HG02763 (cell line): ENCODE measurements around the gene TMPRSS2.

Experiments used
- ATAC-seq: cut with Tn5 transposase; IDR thresholded peaks from one replicate; pipeline ENCODE4 v1.9.1; 2021; ENCODE audit warnings: mild to moderate bottlenecking, moderate library complexity; ENCODE audit not compliant: unreplicated experiment

TMPRSS2 gene

DNA sequence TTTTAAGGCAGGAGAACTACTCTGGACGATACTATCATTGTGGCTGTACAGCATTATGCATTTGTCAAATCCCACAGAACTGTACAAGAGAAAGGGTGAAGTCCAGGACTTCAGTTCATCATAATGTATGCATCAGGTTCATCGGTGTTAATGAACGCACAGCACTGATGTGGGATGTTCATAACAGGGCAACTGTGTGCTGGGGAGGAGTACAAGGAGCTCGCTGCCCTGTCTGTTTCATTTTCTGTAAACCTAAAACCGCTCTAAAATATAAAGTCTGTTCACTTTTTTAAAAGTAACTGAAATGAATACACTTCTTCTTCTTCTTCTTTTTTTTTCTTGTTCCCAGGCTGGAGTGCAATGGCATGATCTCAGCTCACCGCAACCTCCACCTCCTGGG is 25.0 kb downstream of the TMPRSS2 start:
- ATAC-seq = no peak

DNA sequence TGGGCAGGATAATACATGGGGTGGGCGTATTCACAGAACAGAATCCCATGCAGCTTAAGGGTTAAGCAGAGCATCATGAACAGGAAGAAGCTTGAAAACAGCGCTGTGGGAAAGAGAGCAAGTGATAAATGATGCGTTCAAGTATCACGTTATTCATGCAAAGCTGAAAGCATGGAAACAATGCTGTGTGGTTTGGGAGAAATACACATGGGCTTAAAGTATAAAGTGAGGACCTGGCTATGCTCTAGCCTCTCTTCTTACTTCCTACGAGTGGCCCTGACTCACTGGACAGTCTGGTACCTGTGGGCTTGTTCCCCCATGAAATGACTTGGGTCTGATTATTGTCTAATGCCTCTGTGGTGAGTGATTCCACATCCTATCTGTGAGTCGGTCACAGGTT is 25.7 kb downstream of the TMPRSS2 start:
- no peak for ATAC-seq

DNA sequence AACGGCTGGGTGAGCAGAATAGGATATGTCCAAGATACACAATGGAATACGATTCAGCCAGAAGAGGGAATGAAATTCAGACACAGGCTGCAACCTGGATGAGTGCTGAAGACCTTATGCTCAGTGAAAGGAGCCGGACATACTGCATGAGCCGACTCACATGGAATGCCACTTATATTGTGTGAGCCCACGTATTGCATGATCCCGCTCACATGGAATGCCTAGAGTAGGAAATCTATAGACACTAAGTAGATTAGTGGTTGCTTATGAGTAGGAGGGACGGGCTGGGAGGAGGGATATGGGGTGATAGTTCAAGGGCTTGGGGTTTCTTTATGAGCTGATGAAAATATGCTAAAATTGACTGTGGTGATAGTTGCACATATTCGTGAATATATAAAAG is 26.8 kb downstream of the TMPRSS2 start:
- no peak for ATAC-seq

GRCh38 chr21:41480086-41480690 is 27.8 kb downstream of the TMPRSS2 start:
- no peak for ATAC-seq

DNA sequence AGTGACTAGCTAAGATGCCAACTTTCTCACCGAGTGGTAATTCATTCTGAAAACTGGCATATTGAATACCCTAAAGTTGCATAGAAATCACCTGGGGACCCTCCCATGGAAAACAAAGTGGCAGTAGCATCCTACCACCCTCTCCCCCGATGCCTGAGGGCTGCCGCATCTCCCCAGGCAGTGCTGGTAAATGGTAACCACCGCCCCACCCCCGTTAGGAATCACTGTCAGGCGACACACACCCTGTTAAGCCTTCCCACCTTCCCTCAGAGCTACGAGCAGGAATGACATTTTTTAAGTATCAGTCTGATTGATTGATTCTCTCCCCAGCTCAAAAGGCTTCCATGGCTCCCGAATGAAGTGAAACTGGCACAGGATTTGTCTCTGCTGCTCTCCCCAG is 28.3 kb downstream of the TMPRSS2 start:
- ATAC-seq = no peak

DNA sequence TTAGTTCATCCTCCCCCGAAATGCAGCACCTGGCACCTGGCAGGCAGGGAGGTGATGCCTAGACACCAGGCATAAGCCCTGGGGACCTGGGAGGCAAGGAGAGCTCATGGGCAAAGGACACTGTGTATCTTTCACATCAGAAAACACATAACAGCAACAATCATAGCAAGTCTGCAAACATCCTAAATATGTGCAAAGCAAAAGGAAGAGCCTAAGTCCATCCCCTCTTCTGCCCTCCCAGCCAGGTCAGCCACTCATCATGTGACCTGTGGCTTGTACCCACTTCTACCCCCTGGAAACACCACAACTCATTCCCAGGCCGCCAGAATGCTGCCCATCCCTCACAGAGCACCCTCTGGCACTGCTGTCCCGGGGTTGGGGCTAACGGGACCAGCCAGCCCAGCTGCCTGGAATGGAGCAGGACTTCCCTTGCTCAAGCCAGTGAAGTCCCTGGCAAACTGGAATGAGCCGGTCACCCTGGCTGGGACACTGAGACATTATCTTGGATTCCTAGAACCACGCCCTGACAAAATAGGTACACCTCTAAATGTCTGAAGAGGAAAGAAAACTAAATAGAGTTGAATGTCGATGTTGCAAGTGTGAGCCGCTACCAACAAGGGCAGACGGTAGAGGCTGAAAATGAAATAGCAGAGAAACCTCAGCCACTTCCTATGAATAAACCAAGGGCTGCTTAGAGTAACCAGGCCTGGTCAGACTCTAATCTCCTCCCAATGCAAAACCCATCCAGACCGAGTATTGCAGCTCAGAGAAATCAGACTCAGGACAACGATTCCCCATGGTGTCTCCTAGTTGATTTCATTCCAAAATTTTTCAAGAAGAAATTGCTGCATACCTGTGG is 29.4 kb downstream of the TMPRSS2 start:
- ATAC-seq = no peak

DNA sequence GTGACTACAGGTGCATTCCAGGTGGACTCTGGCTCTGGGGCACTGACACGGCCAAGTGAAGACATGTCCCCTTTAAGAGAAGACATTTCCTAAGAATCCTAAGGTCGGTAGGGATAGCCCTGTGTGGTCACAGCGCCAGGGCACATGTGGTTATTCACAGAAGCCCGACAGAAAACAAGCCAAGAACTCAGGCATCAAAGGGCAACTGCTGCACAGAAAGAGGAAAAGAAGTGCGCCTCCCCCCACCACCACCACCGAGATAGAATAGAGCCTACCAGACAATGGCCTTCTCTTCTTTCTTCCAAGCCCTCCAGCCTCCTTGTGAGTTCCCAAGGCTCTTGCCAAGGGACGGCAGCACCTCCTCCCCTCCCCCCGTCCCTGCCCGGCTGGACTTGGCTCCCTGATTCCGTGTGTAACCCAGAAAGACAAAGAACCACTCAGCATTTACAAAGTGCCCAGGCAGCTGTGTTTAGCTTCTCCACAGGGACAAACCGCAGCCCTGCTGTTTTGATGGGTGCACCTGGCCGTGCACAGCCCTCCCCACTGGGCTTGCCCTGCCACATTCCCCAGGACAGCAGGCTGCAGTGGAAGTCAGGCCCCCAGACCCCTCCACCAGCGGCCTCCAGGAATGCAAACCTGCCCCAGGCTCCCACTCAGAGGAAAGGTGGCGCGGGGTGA is 30.2 kb downstream of the TMPRSS2 start:
- no peak for ATAC-seq

- ATAC-seq = no peak
Observed at GRCh38 chr21:41475714-41476420, 32.1 kb downstream of the TMPRSS2 start.

- ATAC-seq = no peak
Observed at GRCh38 chr21:41472753-41473548, 35.0 kb downstream of the TMPRSS2 start.

DNA sequence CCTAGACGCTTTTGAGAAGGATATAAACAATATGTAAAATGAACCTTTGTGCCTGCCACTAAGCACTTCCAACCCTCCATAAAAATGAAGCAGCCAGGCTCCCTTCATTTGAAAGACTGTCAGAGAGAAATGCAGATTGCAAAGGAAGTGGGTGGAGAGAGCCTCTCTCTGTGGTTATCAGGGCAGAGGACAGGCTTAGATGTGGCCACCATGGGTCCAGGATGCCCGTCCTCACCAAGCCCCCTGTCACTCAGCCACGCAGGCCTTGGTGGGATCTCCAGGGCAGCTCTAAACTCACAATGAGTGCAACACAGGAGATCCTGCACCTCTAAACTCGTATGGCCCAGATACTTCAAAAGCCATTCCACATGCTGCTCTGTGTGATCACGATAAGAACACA is 37.9 kb downstream of the TMPRSS2 start:
- ATAC-seq = no peak

GRCh38 chr21:41466024-41466820 is 41.7 kb downstream of the TMPRSS2 start:
- no peak for ATAC-seq

DNA sequence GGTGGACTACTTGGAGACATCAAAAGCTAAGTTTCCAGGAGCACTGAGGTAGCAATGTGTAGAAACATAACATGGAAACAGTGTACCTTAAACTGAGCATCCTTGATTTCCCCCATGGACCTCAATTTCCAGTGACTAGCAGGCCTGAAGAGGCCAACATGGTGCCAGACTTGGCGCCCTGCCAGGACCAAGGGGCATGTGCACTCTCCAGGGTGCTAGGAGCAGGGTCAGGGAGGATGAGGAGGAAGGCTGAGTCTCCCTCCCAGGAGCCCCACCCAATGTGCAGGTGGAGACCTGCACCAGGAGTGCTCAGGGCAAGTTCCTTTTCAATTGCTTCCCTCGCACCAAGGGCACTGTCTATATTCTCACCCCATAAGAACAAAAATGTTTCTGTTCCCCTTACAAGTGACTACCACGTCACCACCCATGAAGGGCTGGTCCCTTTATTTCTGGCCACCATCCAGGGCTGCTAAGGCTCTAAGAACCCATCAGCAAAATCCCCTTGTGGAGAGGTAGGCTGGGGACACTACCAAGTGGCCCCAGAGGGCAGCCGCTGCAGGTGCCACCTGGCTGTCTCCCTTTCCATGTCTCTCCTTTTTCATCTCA is 42.7 kb downstream of the TMPRSS2 start:
- ATAC-seq = no peak

- ATAC-seq = no peak
Observed at GRCh38 chr21:41460578-41461527, 47.1 kb downstream of the TMPRSS2 start.

GRCh38 chr21:41459884-41460534 is 47.9 kb downstream of the TMPRSS2 start:
- ATAC-seq = no peak

- ATAC-seq = no peak
Observed at GRCh38 chr21:41458559-41458958, 49.4 kb downstream of the TMPRSS2 start.

- ATAC-seq = no peak
Observed at GRCh38 chr21:41458121-41458520, 49.8 kb downstream of the TMPRSS2 start.

DNA sequence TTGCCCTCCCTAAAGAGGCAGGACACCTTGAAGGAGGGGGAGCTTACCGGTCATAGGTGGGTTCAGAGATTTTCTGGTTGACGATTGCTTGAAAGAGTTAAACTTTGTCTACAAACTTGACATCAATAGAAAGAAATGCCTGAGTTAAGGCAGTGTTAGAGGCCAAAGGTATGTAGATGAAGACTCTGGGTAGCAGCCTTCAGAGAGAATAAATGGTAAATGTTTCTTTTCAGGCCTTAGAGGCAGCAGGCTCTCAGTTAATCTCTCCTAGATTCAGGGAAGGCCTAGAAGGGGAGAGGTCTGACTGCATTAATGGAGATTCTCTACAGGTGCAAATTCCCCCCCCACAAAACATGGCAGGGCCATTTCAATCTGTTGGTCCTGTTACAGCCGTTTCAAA is 54.2 kb downstream of the TMPRSS2 start:
- no peak for ATAC-seq

GRCh38 chr21:41453198-41453597 is 54.8 kb downstream of the TMPRSS2 start:
- no peak for ATAC-seq
